ENCODE measurements around the gene ZER1.

Gene ZER1

DNA sequence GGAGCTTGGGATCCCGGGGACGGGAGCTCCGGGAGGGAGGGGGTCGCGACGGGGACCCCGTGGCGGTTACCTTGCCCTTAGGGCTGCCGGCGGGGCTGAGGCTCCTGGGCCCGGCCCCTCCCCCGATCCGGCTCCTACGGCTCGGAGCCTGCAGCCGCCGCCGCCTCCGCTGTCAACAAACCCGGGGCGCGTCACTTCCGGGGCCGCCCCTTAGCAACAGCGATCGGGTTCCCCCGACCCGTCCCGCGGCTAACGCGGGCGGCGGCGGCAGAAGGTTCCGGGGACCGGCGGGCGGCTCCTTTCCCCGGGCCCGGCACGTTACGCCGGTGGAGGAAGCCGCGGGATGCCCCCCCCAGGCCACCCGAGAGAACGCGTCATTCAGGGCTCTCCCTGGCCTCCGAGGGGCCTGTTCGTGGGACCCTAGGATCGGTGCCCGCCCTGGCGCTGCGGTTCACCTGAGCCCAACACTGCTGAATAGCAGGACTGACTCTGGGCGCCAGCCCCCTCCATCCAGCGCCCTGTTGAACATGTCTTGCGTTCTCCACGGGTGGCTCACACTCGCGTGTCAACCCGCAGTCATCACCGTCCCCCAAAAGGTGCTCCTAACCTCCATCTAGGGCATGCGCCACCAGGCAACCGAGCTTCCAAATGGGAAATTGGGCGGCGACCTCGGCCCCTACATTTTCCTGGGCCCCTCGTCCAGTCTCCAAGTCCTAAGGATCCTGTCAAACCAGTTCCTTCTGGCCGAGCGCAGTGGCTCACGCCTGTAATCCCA, at the start of gene ZER1:
Gene ZER1 (minus strand): TSS at position 183 of the 775 bp plus-strand sequence. CDS start 16,362 bp downstream, outside the sequence.
- Mint-ChIP-seq H3K27ac (peak within 1 kb of the TSS; percentile 94), H3K4me3 (peak within 1 kb of the TSS; percentile 93), H3K27me3 (no peaks in the 10 kb centered on the region), H3K4me1 (ENCODE audit: low read depth) (peaks cover 35% of the 10 kb centered on the region), H3K36me3 (ENCODE audit: low read depth) (peaks cover 8% of the 10 kb centered on the region), H3K9me3 (no peaks in the 10 kb centered on the region)
- peak; percentile 98 for DNase-seq

DNA sequence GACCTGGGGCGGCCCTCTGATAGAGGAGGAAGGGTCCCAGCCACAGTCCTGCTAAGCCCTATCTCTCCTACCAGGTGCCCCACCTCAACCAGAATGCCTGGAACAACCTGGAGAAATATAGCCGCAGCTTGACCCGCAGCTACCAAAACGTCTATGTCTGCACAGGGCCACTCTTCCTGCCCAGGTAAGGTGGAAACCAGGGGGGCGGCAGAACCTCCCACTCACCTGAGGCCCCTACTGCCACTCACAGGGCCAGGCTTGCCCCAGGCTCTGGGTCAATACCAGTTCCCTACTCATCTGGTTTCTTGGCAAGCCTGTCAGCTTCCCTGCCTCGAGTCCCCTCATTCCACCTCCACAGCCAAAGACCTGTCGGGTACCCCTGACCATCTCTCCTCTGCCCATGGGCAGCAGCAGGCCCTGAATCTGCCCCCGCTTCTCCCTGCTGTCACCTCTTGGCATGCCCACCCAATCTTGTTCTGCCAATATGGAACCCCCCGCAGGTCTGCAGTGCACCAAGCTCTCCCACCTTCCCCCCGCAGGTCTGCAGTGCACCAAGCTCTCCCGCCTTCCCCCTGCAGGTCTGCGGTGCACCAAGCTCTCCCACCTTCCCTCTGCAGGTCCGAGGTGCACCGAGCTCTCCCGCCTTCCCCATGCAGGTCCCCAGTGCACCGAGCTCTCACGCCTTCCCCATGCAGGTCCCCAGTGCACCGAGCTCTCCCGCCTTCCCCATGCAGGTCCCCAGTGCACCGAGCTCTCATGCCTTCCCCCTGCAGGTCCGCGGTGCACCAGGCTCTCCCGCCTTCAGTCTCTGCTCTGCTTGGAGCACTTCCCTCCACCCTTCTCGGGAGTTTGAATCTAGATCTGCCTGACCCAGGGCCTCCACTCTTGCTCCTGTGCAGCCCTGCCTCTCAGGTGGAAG, 49.2 kb upstream of the ZER1 start:
- peak overlapping the region; percentile 43 for H3K4me3 Mint-ChIP-seq
- H3K27ac Mint-ChIP-seq: peak overlapping the region; percentile 57

DNA sequence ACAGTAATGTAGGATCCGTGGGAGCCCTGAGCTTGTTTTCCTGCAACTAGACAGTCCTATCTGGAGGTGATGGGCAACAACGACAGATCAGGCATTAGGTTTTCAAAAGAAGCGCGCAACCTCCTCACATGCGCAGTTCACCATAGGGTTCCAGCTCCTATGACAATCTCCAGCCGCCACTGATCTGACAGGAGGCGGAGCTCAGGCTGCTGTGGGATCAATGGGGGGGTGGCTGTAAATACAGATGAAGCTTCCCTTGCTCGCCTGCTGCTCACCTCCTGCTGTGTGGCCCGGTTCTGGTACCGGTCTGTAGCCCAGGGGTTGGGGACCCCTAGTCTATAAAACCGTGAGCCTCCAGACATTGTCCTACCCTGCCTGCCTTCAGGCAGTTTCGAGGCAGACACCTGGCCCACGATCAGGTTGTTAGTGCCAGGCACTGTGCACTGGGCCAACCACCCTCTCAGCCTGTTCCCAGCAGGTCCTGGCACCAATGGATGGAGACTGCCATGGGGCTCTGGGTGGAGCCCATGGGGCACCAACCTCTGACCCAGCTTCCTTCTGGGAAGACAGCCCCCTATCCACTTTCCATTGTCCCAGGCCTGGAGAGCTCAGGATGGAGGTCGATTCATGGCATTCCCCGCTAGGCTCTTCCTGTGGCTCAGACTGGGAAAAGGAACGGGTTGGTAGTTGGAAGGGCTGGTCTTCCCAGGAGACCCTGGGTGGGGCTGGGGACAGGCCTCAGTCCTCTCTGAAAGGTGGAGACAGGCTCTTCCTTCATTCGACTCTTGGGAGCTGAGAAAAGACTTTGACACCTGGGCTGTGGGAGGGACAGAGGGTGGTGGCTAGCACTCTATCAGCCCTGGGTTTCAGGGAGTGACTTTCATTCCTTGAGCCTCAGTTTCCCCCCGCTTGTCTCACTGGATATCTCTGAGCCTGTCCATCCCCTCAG, 48.3 kb upstream of the ZER1 start:
- DNase-seq: no peak
- H3K27ac Mint-ChIP-seq: peak overlapping the region; percentile 59
- no peaks in the 10 kb centered on the region for H3K9me3 Mint-ChIP-seq
- H3K4me1 Mint-ChIP-seq (ENCODE audit: low read depth): peaks cover 31% of the 10 kb centered on the region
- peak overlapping the region; percentile 82 for H3K4me3 Mint-ChIP-seq
- H3K36me3 Mint-ChIP-seq (ENCODE audit: low read depth): peaks cover 45% of the 10 kb centered on the region
- no peaks in the 10 kb centered on the region for H3K27me3 Mint-ChIP-seq

More for the DNA sequence above, 49.2 kb upstream of the ZER1 start:
- Mint-ChIP-seq H3K9me3 (no peaks in the 10 kb centered on the region), H3K36me3 (ENCODE audit: low read depth) (peaks cover 55% of the 10 kb centered on the region), H3K27me3 (no peaks in the 10 kb centered on the region), H3K4me1 (ENCODE audit: low read depth) (peaks cover 33% of the 10 kb centered on the region)
- DNase-seq: no peak

GRCh38 chr9:128818839-128819715, 47.4 kb upstream of the ZER1 start:
- peak; percentile 75 for DNase-seq
- Mint-ChIP-seq H3K36me3 (ENCODE audit: low read depth) (peaks cover 36% of the 10 kb centered on the region), H3K4me1 (ENCODE audit: low read depth) (peaks cover 31% of the 10 kb centered on the region), H3K4me3 (peak overlapping the region; percentile 82), H3K27ac (peak overlapping the region; percentile 80), H3K9me3 (no peaks in the 10 kb centered on the region), H3K27me3 (no peaks in the 10 kb centered on the region)

- Mint-ChIP-seq H3K9me3 (no peaks in the 10 kb centered on the region), H3K4me1 (ENCODE audit: low read depth) (peaks cover 31% of the 10 kb centered on the region), H3K27me3 (no peaks in the 10 kb centered on the region), H3K4me3 (peak within 1 kb of the TSS; percentile 82), H3K27ac (peak within 1 kb of the TSS; percentile 91), H3K36me3 (ENCODE audit: low read depth) (peaks cover 29% of the 10 kb centered on the region)
- peak; percentile 99 for DNase-seq
Observed at GRCh38 chr9:128818099-128818838, 46.5 kb upstream of the ZER1 start, which contains the start of gene ENDOG. Gene ENDOG, plus strand, starts transcription at chr9:128818500. Its CDS starts 185 bp downstream, at chr9:128818685.

DNA sequence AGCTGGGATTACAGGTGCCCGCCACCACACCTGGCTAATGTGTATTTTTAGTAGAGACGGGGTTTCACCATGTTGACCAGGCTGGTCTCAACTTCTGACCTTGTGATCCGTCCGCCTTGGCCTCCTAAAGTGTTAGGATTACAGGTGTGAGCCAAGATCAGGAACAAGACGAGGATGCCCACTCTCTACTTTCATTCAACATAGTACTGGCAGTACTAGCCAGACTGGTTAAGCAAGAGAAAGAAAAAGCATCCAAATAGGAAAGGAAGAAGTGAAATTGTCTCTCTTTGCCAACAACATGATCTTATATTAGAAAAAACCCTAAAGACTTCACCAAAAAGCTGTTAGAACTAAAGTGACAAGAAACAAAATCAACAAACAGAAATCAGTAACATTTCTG, 39.1 kb upstream of the ZER1 start:
- H3K36me3 Mint-ChIP-seq (ENCODE audit: low read depth): peaks cover 23% of the 10 kb centered on the region
- no peak overlapping the region for H3K27ac Mint-ChIP-seq

DNA sequence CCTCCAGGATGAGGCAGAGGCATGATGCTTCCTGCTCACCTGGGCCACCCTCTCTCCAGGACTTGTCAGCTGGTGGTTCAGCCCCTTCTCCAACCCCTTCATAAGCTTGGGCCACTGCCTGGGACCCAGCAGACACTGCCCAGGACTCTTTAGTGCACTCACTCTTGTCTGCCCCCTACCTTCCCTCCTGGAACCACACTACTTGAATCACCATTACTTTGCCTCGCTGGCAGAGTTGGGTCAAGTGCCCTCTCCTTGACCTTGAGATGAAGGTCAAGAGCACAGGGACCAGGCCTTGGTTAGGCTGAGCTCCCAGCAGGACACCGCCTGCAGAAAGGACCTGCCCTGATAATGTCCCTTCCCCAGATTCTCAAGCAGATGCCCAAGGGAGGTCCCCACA, 38.1 kb upstream of the ZER1 start:
- no peak overlapping the region for H3K4me3 Mint-ChIP-seq
- H3K4me1 Mint-ChIP-seq (ENCODE audit: low read depth): no peaks in the 10 kb centered on the region
- H3K27ac Mint-ChIP-seq: peak overlapping the region; percentile 7
- no peak for DNase-seq
- peaks cover 32% of the 10 kb centered on the region for H3K36me3 Mint-ChIP-seq (ENCODE audit: low read depth)
- no peaks in the 10 kb centered on the region for H3K9me3 Mint-ChIP-seq
- H3K27me3 Mint-ChIP-seq: no peaks in the 10 kb centered on the region

More for the DNA sequence above, 39.1 kb upstream of the ZER1 start:
- no peak for DNase-seq
- Mint-ChIP-seq H3K9me3 (no peaks in the 10 kb centered on the region), H3K27me3 (no peaks in the 10 kb centered on the region), H3K4me1 (ENCODE audit: low read depth) (no peaks in the 10 kb centered on the region), H3K4me3 (no peak overlapping the region)

DNA sequence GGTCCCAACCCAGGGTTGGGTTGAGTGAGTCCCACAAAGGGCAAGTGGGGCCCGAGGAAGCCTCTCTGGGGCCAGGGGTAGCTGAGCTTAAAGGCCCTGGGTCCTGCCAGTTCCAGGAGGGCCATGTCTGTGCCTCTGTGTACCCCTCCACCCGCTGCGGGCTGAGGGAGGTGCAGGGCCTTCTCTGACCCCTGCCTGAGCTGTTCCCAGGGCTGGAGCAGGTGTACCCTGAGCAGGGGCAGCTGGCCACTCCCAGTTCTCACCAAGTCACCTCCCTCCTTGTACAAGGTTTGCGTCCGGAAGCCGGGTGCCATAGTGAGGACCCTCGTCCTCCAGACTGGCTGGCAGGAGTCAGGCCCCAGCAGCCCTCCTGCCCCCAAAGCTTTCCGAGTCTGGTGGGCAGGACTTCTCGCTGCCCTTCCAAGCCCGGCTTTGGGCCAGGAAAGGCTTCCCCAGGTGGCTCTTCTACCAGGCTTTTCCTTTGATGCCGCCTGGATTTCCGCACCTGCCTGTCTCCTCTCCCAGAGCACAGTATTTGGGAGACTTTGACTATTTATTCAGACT, 37.4 kb upstream of the ZER1 start:
- no peak overlapping the region for H3K27ac Mint-ChIP-seq
- DNase-seq: no peak
- peaks cover 37% of the 10 kb centered on the region for H3K36me3 Mint-ChIP-seq (ENCODE audit: low read depth)
- H3K4me1 Mint-ChIP-seq (ENCODE audit: low read depth): no peaks in the 10 kb centered on the region
- H3K9me3 Mint-ChIP-seq: no peaks in the 10 kb centered on the region
- H3K4me3 Mint-ChIP-seq: no peak overlapping the region
- H3K27me3 Mint-ChIP-seq: no peaks in the 10 kb centered on the region

DNA sequence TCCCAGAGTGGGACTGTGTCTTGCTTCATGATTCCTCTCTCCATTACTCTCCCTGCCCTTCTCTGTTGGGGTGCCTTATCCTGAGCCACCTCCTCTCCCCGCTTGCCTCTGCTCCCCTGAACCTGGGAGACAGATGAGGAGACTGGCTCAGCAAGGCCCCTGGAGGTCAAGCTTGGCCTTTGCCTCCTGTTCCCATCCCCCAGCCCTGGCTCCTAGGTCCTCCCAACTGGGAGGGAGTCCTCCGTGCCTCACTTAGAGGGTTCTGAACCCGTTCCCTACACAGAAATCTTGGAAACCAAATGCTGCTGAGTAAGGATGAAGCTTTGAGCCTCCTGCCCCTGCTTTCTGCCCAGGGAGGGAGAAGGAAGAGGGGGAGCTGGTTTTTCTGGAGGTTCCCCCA, 36.8 kb upstream of the ZER1 start:
- Mint-ChIP-seq H3K9me3 (no peaks in the 10 kb centered on the region), H3K27ac (no peak overlapping the region), H3K4me1 (ENCODE audit: low read depth) (no peaks in the 10 kb centered on the region), H3K4me3 (no peak overlapping the region), H3K27me3 (no peaks in the 10 kb centered on the region), H3K36me3 (ENCODE audit: low read depth) (peaks cover 43% of the 10 kb centered on the region)
- no peak for DNase-seq

- no peak for DNase-seq
- Mint-ChIP-seq H3K36me3 (ENCODE audit: low read depth) (peaks cover 50% of the 10 kb centered on the region), H3K4me3 (no peak overlapping the region), H3K27me3 (no peaks in the 10 kb centered on the region), H3K27ac (no peak overlapping the region), H3K9me3 (no peaks in the 10 kb centered on the region), H3K4me1 (ENCODE audit: low read depth) (no peaks in the 10 kb centered on the region)
Observed at GRCh38 chr9:128807827-128808226, 36.1 kb upstream of the ZER1 start.

DNA sequence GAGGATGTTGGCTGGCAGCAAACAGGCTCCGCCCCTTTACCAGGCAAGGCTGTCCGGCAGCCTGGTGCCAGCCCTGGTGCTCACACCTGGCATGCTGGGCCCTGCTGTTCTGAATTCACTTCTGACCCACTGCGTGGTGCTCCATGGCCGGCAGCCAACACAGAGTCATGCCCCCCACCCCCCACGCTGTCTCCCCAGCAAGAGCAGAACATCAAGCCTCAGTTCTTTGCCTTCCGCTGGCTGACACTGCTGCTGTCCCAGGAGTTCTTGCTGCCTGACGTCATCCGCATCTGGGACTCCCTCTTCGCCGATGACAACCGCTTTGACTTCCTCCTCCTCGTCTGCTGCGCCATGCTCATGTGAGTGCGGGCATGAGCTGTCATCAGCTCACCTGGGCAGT, 33.9 kb upstream of the ZER1 start:
- Mint-ChIP-seq H3K27ac (no peak overlapping the region), H3K4me3 (no peak overlapping the region), H3K9me3 (no peaks in the 10 kb centered on the region), H3K4me1 (ENCODE audit: low read depth) (no peaks in the 10 kb centered on the region), H3K36me3 (ENCODE audit: low read depth) (peaks cover 62% of the 10 kb centered on the region), H3K27me3 (no peaks in the 10 kb centered on the region)
- DNase-seq: no peak

DNA sequence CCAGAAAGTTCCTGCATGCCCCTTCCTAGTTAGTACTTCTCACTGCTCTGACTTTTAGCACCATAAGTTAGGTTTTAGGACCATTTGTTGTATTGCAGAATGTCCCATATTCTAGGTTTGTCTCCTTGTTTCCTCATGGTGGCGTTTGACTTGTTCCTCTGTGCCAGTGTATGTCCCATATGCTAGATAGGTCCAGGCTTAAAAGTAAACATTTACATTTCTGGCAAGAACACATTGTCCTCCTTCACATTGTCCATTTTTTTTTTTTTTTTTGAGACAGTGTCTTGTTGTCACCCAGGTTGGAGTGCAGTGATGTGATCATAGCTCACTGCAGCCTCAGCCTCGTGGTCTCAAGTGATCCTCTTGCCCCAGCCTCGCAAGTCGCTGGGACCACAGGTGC, 30.8 kb upstream of the ZER1 start:
- peaks cover 83% of the 10 kb centered on the region for H3K36me3 Mint-ChIP-seq (ENCODE audit: low read depth)
- no peaks in the 10 kb centered on the region for H3K4me1 Mint-ChIP-seq (ENCODE audit: low read depth)
- no peak overlapping the region for H3K27ac Mint-ChIP-seq
- H3K4me3 Mint-ChIP-seq: no peak overlapping the region
- no peaks in the 10 kb centered on the region for H3K9me3 Mint-ChIP-seq
- no peak for DNase-seq
- no peaks in the 10 kb centered on the region for H3K27me3 Mint-ChIP-seq
